Measurements from ENCODE around the gene MAK.
A peak's percentile ranks its signal among the peaks of the same experiment; 100 is the strongest.
"Not testable (repeated sequence)": the region's sequence is repeated elsewhere in the genome, so short reads cannot be mapped to it uniquely, and the experiment has no call there.

Gene MAK

GRCh38 chr6:10853849-10854300, 15.5 kb upstream of the MAK start:
- not testable (repeated sequence) for DNase-seq

- no peak for DNase-seq
Measured at GRCh38 chr6:10852361-10852960, 14.1 kb upstream of the MAK start.

- DNase-seq: no peak
Measured at GRCh38 chr6:10850728-10851127, 12.4 kb upstream of the MAK start.

GRCh38 chr6:10849901-10850300, 11.6 kb upstream of the MAK start:
- DNase-seq: no peak

GRCh38 chr6:10847684-10848083, 9.3 kb upstream of the MAK start:
- no peak for DNase-seq

GRCh38 chr6:10843554-10843953, 5.2 kb upstream of the MAK start:
- DNase-seq: no peak

- DNase-seq: no peak
Measured at GRCh38 chr6:10838794-10839333, 525 bp upstream of the MAK start.

GRCh38 chr6:10837622-10837994, 731 bp downstream of the MAK start:
- DNase-seq: no peak

GRCh38 chr6:10837009-10837621, 1.2 kb downstream of the MAK start:
- DNase-seq: peak; percentile 29

GRCh38 chr6:10834823-10835222, 3.5 kb downstream of the MAK start:
- DNase-seq: no peak

- DNase-seq: no peak
Measured at GRCh38 chr6:10831609-10832008, 6.7 kb downstream of the MAK start.

- DNase-seq: no peak
Measured at GRCh38 chr6:10824819-10825218, 13.5 kb downstream of the MAK start.

- DNase-seq: no peak
Measured at GRCh38 chr6:10824297-10824696, 14.0 kb downstream of the MAK start.

GRCh38 chr6:10814176-10814575, 24.2 kb downstream of the MAK start:
- not testable (repeated sequence) for DNase-seq

- no peak for DNase-seq
Measured at GRCh38 chr6:10809098-10809497, 29.2 kb downstream of the MAK start.

GRCh38 chr6:10808376-10808775, 30.0 kb downstream of the MAK start:
- no peak for DNase-seq

GRCh38 chr6:10801224-10801848, 37.0 kb downstream of the MAK start:
- DNase-seq: peak; percentile 68

- no peak for DNase-seq
Measured at GRCh38 chr6:10800810-10801209, 37.5 kb downstream of the MAK start.

- DNase-seq: no peak
Measured at GRCh38 chr6:10794239-10794638, 44.1 kb downstream of the MAK start.

- no peak for DNase-seq
Measured at GRCh38 chr6:10793695-10794094, 44.6 kb downstream of the MAK start.

GRCh38 chr6:10793035-10793434, 45.3 kb downstream of the MAK start:
- DNase-seq: no peak

- DNase-seq: no peak
Measured at GRCh38 chr6:10792101-10792500, 46.2 kb downstream of the MAK start.

- DNase-seq: no peak
Measured at GRCh38 chr6:10791673-10792072, 46.7 kb downstream of the MAK start.

- no peak for DNase-seq
Measured at GRCh38 chr6:10779076-10779475, 59.3 kb downstream of the MAK start.
